PC-9 (cell line): ENCODE data around the gene PRRG3. TPM values are rescaled to one million over a fixed set of nuclear protein-coding genes. Genes with fewer than 3 reads are reported as not detected.

Source experiments
- BruUV-seq: library from RNA; stranded (reverse); fragments of 400-500 nt; replicated peaks from 2 replicates; lab custom pipeline; 2021; lab: Mats Ljungman, UMichigan
- CTCF ChIA-PET: fragments of 300-600 bp; sonication (Branson Sonifier 250); formaldehyde crosslinking; loops from one replicate; lab custom pipeline; 2022; ENCODE audit warnings: antibody characterized with exemption; lab: Charles Lee
- POLR2A ChIA-PET: fragments of 300-600 bp; sonication (Branson Sonifier 250); formaldehyde crosslinking; loops from one replicate; lab custom pipeline; 2022; ENCODE audit warnings: antibody characterized with exemption; ENCODE audit not compliant: unreplicated experiment; lab: Charles Lee
- DNase-seq, 2 experiments: peaks; one replicate each; pipeline versions ENCODE4 v3.0.0 to v3.0.0-alpha.2; 2015 to 2022; ENCODE audit warnings: mixed read lengths in 1 of 2
- H2AFZ ChIP-seq: fragments of 200-600 bp; sonication (generic); 2 replicates; pipeline ENCODE4 v1.8.1; 2017; ENCODE audit warnings: antibody characterized with exemption
- H3F3A ChIP-seq: fragments of 200-600 bp; sonication (generic); 2 replicates; pipeline ENCODE4 v1.8.1; 2017; ENCODE audit warnings: antibody characterized with exemption, mild to moderate bottlenecking, low read depth; ENCODE audit not compliant: insufficient read depth
- H3K27ac ChIP-seq: fragments of 200-600 bp; sonication (generic); 2 replicates; pipeline ENCODE4 v1.6.1; 2016; ENCODE audit warnings: mixed run types
- H3K27me3 ChIP-seq: fragments of 200-600 bp; sonication (generic); 2 replicates; pipeline ENCODE4 v1.6.1; 2016; ENCODE audit warnings: low read depth, mixed run types; ENCODE audit not compliant: insufficient read depth
- H3K36me3 ChIP-seq: fragments of 200-600 bp; sonication (generic); 2 replicates; pipeline ENCODE4 v1.6.1; 2016; ENCODE audit warnings: low read depth, mixed run types
- H3K4me1 ChIP-seq: fragments of 200-600 bp; sonication (generic); replicated peaks from 2 replicates; pipeline ENCODE4 v1.6.1; 2016; ENCODE audit warnings: mixed run types; ENCODE audit not compliant: insufficient read depth
- H3K4me2 ChIP-seq: fragments of 200-600 bp; sonication (generic); 2 replicates; pipeline ENCODE4 v1.6.1; 2017; ENCODE audit warnings: mixed run types
- H3K4me3 ChIP-seq: fragments of 200-600 bp; sonication (generic); 2 replicates; pipeline ENCODE4 v1.6.1; 2016; ENCODE audit warnings: mixed run types
- H3K79me2 ChIP-seq: fragments of 200-600 bp; sonication (generic); 2 replicates; pipeline ENCODE4 v1.6.1; 2017; ENCODE audit warnings: low read depth, mixed run types
- H3K9me2 ChIP-seq: fragments of 200-600 bp; sonication (generic); 2 replicates; pipeline ENCODE4 v1.8.1; 2017; ENCODE audit warnings: mild to moderate bottlenecking; ENCODE audit not compliant: insufficient read depth
- H3K9me3 ChIP-seq: fragments of 200-600 bp; sonication (generic); 2 replicates; pipeline ENCODE4 v1.8.1; 2016; ENCODE audit warnings: low read depth; ENCODE audit not compliant: insufficient read depth
- H4K20me1 ChIP-seq: fragments of 200-600 bp; sonication (generic); 2 replicates; pipeline ENCODE4 v1.8.1; 2017; ENCODE audit not compliant: insufficient read depth
- CTCF ChIP-seq: fragments of 200-600 bp; sonication (generic); conservative IDR thresholded peaks from 2 replicates; pipeline ENCODE4 v1.6.1; 2017; ENCODE audit warnings: mixed run types, antibody characterized with exemption, mild to moderate bottlenecking, moderate library complexity
- EZH2 ChIP-seq: fragments of 200-600 bp; sonication (generic); IDR thresholded peaks from 2 replicates; pipeline ENCODE4 v1.8.0; 2017; ENCODE audit warnings: antibody characterized with exemption, low read depth
- intact Hi-C: fragments of 100-400 bp; cut with micrococcal nuclease; formaldehyde crosslinking; loops from one replicate; pipeline ENCODE4 v1.10.0; 2022; ENCODE audit not compliant: unreplicated experiment
- total RNA-seq: library from RNA; stranded (reverse); gene quantifications from 2 replicates; pipeline ENCODE4 v1.2.3, GENCODE V29; 2021

Gene PRRG3
- total RNA-seq, 1 experiment from 2014 or later = not detected

GRCh38 chrX:151714362-151714761, 19.1 kb downstream of the PRRG3 start:
- peaks cover 54% of the 10 kb centered on the region for H3K27me3 ChIP-seq
- H3K27ac ChIP-seq = no peak overlapping the region
- no peaks in the 10 kb centered on the region for H4K20me1 ChIP-seq
- 0 out of 2 replicates have a peak, but pooled peaks cover 4% of the 10 kb centered on the region for H3K4me1 ChIP-seq
- no peaks in the 10 kb centered on the region for H3K9me3 ChIP-seq
- no peak for TF ChIP-seq EZH2
- no peak for TF ChIP-seq CTCF
- no peak overlapping the region for H2AFZ ChIP-seq
- ChIA-PET CTCF (no interaction called here), POLR2A (no interaction called here)
- no peaks in the 10 kb centered on the region for H3K9me2 ChIP-seq
- BruUV-seq = no TSS peak
- no peaks in the 10 kb centered on the region for H3F3A ChIP-seq
- H3K79me2 ChIP-seq = no peaks in the 10 kb centered on the region
- no peak overlapping the region for H3K4me3 ChIP-seq
- DNase-seq = no peak
- 0 out of 2 replicates have a peak overlapping the region, but pooled peaks have one; percentile 11 for H3K4me2 ChIP-seq
- intact Hi-C loops = no loop called here
- no peaks in the 10 kb centered on the region for H3K36me3 ChIP-seq

GRCh38 chrX:151715752-151716151, 20.5 kb downstream of the PRRG3 start, which contains the start of gene FATE1:
Gene FATE1, plus strand, starts transcription at chrX:151716035. Its CDS starts 85 bp downstream, at chrX:151716120.
- no peak within 1 kb of the TSS for H3K4me3 ChIP-seq
- intact Hi-C loops = no loop called here
- ChIA-PET CTCF (no interaction called here), POLR2A (interaction anchor here (0.5 kb wide), 1 partner anchor 1117 kb away, joined by 4 read pairs; no protein-coding TSS in a partner anchor)
- no peaks in the 10 kb centered on the region for H3K79me2 ChIP-seq
- H2AFZ ChIP-seq = no peak within 1 kb of the TSS
- peaks cover 41% of the 10 kb centered on the region for H3K27me3 ChIP-seq
- 0 out of 2 replicates have a peak, but pooled peaks cover 4% of the 10 kb centered on the region for H3K4me1 ChIP-seq
- H3K36me3 ChIP-seq = no peaks in the 10 kb centered on the region
- no peaks in the 10 kb centered on the region for H3F3A ChIP-seq
- no peak for DNase-seq
- no peak within 1 kb of the TSS for H3K27ac ChIP-seq
- no peak within 1 kb of the TSS for H3K4me2 ChIP-seq
- H4K20me1 ChIP-seq = no peaks in the 10 kb centered on the region
- no peaks in the 10 kb centered on the region for H3K9me2 ChIP-seq
- no peak for TF ChIP-seq EZH2
- no peak for TF ChIP-seq CTCF
- BruUV-seq = no TSS peak
- H3K9me3 ChIP-seq = no peaks in the 10 kb centered on the region

- Histone ChIP-seq H3K4me3 (no peak overlapping the region), H3K4me2 (no peak overlapping the region), H3K79me2 (no peaks in the 10 kb centered on the region), H3K4me1 (no peaks in the 10 kb centered on the region), H3K36me3 (no peaks in the 10 kb centered on the region), H3K9me3 (no peaks in the 10 kb centered on the region), H3K9me2 (no peaks in the 10 kb centered on the region), H3F3A (no peaks in the 10 kb centered on the region), H4K20me1 (no peaks in the 10 kb centered on the region), H3K27ac (no peak overlapping the region), H3K27me3 (peaks cover 10% of the 10 kb centered on the region), H2AFZ (no peak overlapping the region)
- TF ChIP-seq CTCF (no peak), EZH2 (no peak)
- peak in 1 of 2 experiments; percentile 34 for DNase-seq
- intact Hi-C loops = no loop called here
- ChIA-PET CTCF (no interaction called here), POLR2A (no interaction called here)
- no TSS peak for BruUV-seq
Measured at GRCh38 chrX:151722241-151722846, 27.1 kb downstream of the PRRG3 start.
